GM19452 (cell line): Measurements from ENCODE around the gene CSH2.

Experiments used
- ATAC-seq: cut with Tn5 transposase; IDR thresholded peaks from one replicate; pipeline ENCODE4 v1.9.1; 2021; ENCODE audit not compliant: unreplicated experiment

Gene CSH2

GRCh38 chr17:63835167-63835720 is 38.2 kb downstream of the CSH2 start:
- ATAC-seq, result no peak

DNA sequence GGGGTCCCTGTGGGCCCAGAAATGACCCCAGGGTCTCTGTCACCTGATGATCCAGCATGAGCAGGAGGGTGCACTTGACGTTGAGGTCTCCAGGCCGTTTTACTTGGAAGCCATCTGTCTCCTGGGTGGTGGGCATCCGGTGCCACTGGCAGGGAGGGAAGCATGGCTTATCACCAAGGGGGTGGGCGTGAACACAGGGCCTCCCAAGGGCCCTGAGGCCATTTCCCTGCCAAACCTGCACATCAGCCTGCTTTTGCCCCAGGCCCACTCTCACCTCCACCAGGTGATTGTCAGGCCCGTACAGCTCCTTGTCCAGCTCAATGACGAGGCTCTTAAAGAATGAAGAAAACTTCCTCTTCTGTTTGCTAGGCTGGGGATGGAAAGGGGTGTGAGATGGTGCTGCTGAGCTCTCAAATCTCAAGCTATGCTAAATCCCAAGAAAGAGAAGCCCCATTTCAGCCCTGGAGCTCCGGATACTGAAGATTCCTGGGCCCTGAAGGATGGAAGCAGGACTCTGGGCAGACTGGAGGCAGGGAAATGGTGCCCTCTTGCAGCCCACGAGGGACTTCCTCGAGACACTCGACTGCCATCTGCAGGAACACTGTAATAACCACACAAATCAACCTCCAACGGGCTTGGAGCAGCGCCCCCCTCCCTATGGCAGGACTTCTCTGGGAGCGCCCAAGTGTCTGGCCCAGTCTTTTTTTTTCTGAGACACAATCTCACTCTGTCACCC is 38.9 kb downstream of the CSH2 start:
- ATAC-seq, result peak; percentile 66

GRCh38 chr17:63833741-63834373 is 39.6 kb downstream of the CSH2 start:
- ATAC-seq, result no peak

DNA sequence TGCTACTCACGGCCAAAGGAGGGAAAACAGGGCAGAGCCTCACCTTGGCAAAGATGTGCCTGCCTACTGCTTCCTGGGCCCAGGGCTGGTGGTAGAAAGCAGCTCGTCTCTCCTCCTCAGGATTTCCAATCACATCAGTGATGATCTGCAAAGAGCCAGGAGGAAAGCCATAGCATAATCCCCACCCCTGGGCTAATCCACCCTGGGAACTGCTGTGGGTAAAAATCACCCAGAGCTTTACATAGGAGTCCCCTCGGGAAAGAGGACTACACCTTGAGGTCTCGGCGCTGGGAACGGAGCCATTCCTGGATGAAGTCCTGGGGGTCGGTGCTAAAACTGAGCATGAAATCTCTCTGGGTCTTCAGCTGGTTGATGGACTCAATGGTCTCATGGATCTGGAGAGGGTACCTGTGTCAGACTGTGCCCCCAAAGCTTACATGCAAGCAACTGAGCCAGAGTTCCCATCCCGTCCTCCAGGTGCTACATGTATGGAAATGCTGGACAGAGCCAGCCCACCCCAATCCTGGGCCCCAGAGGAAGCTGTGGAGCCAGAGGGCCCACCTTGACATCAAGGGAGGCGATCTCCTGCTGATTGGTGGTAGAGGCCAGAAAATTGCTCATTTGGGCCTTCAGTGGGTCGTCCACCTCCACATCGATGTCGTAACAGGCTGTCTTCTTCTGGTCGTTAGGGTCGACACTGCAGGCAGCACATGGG is 40.3 kb downstream of the CSH2 start:
- ATAC-seq, result no peak

GRCh38 chr17:63832455-63832854 is 41.0 kb downstream of the CSH2 start:
- no peak for ATAC-seq

DNA sequence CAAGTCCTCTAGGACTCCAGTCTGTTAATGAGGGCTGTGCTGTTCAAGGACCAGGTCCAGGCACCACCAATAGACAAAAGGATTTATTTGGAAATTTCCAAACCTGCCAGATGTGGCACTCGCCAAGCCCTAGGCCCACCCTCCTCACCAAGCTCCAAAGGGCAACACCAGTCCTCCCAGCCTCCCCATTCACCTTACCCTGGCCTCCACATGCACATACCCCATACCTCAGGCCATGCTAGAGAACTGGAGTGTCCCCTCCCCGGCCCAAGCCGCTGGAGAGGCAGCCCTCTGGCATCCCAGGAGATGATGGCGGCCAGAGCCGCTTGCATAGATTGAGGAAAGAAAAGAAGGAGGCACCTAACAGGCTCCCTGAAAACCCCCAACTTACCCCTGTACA is 41.5 kb downstream of the CSH2 start:
- ATAC-seq, result no peak

DNA sequence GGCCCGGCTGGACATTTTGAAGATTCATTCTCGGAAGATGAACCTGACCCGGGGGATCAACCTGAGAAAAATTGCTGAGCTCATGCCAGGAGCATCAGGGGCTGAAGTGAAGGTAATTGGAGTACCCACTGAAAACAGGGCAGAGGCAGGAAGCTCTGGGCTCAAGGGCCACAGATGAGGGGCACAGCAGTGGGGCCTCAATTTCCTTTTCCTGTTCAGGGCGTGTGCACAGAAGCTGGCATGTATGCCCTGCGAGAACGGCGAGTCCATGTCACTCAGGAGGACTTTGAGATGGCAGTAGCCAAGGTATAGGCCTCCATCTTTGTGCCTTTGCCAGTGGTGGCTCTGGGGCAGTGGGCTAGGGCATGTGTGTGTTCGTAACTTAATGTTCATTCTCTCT is 42.0 kb downstream of the CSH2 start:
- ATAC-seq, result no peak

DNA sequence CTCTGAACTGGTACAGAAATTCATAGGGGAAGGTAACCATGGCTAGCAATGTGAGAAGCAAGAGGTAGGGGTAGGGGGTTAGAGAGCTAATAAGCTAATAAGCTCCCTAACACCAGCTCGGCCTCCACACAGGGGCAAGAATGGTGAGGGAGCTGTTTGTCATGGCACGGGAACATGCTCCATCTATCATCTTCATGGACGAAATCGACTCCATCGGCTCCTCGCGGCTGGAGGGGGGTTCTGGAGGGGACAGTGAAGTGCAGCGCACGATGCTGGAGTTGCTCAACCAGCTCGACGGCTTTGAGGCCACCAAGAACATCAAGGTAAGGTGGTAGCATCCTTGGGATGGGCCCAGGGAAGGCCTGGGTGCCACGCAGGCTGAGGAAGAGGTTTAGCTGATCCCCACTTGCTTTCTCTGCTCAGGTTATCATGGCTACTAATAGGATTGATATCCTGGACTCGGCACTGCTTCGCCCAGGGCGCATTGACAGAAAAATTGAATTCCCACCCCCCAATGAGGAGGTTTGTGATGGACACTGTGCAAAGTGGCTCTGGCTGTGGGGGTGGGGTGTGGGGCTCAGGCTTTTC is 42.5 kb downstream of the CSH2 start:
- no peak for ATAC-seq

GRCh38 chr17:63830278-63830677 is 43.2 kb downstream of the CSH2 start:
- no peak for ATAC-seq

- no peak for ATAC-seq
Observed at GRCh38 chr17:63828936-63829335, 44.5 kb downstream of the CSH2 start.

DNA sequence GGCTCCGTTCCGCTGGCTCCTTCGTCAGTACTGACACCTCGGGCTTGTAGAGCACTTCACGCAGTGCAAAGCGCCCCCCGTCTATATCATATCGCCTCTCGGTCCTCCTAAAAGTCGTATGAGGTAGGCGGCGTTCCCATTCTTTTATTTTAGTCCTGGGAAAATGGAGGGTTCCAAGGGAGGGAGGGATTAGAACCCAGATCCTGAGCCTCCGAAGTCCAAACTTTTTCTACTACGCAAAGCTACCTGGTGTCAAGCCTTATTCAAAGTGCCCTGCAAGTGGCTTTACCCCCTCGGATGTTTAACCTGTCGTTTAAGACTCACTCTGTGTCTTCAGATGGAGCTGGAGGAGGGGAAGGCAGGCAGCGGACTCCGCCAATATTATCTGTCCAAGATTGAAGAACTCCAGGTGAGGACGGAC is 45.7 kb downstream of the CSH2 start:
- no peak for ATAC-seq

GRCh38 chr17:63827002-63827800 is 46.3 kb downstream of the CSH2 start, which contains the start of the genes FTSJ3 and PSMC5:
Gene FTSJ3 (minus strand): TSS chr17:63827663. CDS start chr17:63826902, 761 bp downstream.
Gene PSMC5 (plus strand): TSS chr17:63827431. CDS start chr17:63827491, 60 bp downstream.
- peak; percentile 93 for ATAC-seq

GRCh38 chr17:63826468-63827001 is 46.9 kb downstream of the CSH2 start:
- ATAC-seq, result peak; percentile 2

- ATAC-seq, result no peak
Observed at GRCh38 chr17:63824362-63824761, 49.1 kb downstream of the CSH2 start.

DNA sequence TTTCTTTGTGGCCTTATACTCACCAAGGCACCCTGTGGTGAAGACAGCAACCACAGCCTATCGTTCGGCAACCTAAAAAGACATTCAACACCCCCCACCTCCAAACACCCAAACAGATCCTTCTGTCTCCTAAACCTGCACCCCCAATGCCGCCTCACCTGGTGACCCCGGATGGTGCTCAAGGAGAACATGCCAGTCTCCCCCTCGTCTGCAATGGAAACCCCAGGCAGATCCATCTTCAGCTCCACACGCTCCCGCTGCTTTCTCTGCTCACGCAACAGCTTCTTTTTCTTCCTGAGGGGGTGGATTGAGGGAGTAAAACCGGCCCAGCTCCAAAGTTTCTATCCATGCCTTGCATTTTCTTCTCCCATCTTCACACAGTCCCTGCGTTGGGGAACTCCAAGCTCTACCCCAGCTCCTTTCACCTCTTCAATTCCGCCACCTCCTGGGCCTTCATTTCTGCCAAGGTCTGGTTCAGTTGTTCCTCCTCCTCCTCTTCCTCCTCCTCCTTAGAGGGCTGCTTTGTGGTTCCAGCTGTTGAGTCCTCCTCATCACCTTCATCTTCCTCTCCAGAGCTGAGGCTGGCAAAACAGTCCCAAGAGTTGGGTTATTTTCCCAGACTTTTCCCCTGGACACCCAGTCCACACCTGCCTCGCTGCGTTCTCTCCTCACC is 49.7 kb downstream of the CSH2 start:
- no peak for ATAC-seq

GRCh38 chr17:63822537-63822936 is 50.9 kb downstream of the CSH2 start:
- no peak for ATAC-seq
